ELR (cell line): ENCODE data around the gene TICRR.
A peak's percentile ranks its signal among the peaks of the same experiment; 100 is the strongest.

Experiments used
- DNase-seq: peaks from one replicate; pipeline ENCODE4 v3.0.0-alpha.2; 2015; ENCODE audit warnings: low read depth

The TICRR gene

DNA sequence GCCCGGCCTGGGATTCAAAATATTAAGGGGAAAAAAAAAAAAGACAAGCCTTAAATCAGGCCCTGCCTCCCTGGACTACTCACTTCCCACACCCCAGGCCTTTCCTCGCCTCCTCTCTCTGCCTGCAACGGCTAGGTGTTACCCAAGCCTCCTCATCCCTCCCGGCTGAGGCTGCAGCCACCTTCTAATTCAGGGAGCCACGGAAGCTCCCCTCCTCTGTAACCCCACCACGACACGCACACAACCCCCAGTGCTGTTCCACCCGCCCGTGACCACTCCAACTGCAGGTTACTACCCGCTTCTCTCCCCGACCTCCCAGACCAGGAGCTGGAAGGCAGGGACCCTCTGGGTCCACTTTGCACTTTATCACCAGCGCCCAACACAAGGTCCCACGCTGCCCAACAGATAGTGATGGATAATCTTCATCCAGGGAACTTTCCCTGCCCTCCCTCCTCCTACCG lies 79.1 kb downstream of the TICRR start:
- DNase-seq, result peak; percentile 86

DNA sequence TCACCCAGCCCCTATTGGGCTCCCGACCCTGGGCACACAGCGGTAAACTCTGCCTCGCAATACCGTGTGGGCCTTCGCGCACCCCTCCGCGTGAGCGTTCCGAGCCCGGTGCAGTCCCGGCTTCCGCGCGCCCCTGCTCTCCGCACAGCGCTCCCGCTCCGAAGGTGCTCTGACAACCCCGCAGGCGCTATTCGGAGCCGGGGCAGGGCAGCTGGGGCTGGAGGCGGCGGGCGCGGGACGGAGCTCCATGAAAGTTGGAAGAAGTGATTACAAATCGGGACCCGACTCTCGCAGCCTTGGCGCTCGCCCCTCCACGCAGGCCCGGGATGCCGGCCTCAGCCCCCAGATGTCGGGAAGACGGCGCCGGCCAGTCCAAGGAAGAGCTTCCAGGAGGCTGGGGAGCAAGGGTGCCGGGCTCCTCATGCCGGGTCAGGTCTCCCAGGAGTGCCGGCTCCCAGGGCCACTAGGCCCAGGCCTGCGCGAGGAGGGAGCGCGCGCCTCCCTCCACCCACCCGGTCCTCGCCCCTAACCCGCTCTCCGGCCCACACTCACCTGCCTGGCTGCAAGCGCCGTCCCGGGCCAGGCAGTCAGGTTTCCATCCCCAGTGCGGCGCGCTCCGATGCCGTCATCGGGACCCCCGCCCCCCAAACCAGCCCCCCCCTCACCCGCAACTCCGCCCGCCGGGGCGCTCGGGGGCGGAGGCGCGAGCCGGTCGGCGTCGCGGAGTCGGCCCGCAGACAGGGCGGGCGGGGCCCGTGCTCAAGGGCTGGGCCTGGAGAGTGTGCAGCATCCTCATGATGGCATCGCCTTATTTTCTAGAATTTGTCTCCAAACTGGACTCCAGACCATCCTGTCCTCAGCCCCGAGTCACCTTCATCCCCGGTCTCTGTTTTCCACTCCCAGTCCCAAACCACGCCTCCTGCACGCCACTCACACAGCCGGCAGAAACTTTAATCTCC lies 79.9 kb downstream of the TICRR start, which contains the start of gene KIF7:
Gene KIF7 (minus strand): TSS at position 621 of the 959 bp plus-strand sequence. CDS start 2,537 bp downstream, outside the sequence.
- DNase-seq, result peak; percentile 72

DNA sequence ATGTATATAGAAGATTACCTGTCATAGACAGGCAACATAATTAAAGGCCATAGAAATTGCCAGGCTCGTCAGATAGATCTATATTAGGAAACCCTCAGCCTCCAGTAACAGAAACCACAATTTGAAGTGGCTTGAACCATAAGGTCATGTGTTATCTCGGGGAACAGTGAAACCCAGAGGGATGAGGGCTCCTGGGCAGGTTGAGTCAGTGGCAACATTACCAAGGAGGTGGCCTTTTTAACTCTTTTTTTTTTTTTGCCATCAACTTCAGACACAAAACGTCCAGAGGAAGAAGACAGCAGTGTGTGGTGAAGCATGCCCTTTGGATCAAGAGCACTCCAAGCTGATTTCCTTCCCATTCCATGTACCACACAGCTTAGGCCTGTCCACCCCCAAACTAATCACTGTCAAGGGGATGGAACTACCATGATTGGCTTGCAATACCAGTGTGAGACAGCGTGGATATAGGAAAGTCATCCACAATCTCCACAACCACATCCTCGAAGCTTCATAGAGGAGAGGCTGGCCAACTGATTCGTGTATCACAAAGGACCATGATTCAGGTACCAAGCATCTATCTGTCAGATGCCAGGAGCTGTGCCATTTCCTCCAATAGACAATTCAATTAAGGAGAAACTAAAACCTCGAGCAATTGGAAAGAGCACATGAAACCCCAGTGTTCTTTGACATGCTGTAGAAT lies 81.0 kb downstream of the TICRR start:
- DNase-seq, result peak; percentile 80

DNA sequence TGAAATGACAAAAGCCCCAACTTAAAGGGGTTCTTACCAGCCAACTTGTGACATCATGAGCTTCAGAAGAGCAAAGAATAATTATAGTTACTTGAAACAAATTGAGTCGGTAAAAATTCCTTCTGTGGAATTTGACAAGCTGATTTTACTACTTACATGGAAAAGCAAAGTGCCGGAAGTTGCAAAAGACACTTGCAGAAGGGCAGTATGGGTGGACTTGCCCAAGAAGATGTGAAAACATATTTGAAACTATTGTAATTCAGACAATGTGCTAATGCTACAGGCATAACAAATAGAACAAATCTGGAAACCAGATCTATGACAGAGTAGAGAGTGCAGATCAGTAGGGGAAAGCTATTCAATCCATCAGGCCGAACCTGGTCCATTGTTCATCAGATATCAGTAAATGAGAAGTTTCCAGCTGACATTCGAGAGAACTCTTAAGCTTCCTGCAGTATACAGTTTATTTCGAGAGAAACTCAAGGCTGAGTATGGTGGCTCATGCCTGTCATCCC lies 82.5 kb downstream of the TICRR start:
- DNase-seq, result no peak

DNA sequence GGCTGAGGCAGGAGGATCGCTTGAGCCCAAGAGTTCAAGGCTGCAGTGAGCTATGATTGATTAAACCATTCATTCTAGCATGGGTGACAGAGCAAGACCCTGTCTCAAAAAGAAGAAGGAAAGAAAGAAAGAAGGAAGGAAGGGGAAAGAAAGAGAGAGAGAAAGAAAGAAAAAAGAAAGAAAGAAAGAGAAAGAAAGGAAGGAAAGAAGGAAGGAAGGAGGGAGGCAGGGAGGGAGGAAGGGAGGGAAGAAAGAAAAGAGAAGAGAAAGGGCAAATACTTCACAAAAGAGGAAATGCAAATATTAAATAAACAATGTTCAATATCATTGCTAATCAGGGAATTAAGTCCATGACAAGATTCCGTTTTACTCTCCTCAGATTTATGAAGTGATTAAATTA lies 84.0 kb downstream of the TICRR start:
- DNase-seq, result no peak

DNA sequence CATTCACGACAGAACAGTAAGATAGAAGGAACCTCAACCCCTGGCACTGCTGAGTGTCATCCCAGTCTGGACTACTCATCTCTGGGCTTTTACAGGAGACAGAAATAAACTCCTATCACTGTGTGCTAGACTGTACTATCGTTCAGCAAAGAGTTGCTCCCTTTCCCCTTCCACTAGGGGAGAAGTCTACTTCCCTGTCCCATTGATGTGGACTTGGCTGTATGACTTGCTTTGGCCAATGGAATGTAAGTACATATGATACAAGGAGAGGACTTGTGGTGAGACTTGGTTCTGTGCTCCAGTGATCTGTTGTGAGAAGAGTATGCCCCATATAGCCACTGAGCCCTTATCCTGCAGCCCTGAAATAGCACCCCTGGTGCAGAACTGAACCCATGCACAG lies 85.3 kb downstream of the TICRR start:
- no peak for DNase-seq

GRCh38 chr15:89662893-89663626 lies 87.8 kb downstream of the TICRR start:
- DNase-seq, result peak; percentile 95

GRCh38 chr15:89664441-89665350 lies 89.4 kb downstream of the TICRR start:
- DNase-seq, result peak; percentile 22

- peak; percentile 75 for DNase-seq
These were observed 90.3 kb downstream of the TICRR start for GRCh38 chr15:89665449-89666181.

GRCh38 chr15:89666184-89666857 lies 91.1 kb downstream of the TICRR start:
- DNase-seq, result no peak

GRCh38 chr15:89666858-89667705 lies 91.8 kb downstream of the TICRR start:
- no peak for DNase-seq

- DNase-seq, result no peak
These were observed 92.4 kb downstream of the TICRR start for GRCh38 chr15:89667706-89667960.

DNA sequence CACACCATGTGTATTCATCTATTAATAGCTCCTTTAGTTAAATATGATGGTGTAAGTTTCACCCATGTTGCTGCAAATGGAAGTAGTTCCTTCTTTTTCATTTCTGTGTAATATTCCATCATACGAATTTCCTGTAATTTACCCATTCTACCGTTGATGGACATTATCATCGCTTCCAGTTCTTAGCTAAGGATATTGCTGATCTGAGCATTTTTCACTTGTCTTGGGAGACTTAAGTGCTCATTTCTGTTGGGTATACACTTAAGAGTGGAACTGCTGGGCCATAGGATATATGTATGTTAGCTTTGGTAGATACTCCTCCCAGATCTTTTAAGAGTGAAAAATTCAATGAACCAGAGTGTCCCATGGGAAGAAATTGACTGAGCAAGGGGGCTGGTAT lies 92.9 kb downstream of the TICRR start:
- DNase-seq, result no peak

GRCh38 chr15:89669309-89669865 lies 94.1 kb downstream of the TICRR start:
- no peak for DNase-seq

GRCh38 chr15:89669941-89670340 lies 94.7 kb downstream of the TICRR start:
- no peak for DNase-seq

DNA sequence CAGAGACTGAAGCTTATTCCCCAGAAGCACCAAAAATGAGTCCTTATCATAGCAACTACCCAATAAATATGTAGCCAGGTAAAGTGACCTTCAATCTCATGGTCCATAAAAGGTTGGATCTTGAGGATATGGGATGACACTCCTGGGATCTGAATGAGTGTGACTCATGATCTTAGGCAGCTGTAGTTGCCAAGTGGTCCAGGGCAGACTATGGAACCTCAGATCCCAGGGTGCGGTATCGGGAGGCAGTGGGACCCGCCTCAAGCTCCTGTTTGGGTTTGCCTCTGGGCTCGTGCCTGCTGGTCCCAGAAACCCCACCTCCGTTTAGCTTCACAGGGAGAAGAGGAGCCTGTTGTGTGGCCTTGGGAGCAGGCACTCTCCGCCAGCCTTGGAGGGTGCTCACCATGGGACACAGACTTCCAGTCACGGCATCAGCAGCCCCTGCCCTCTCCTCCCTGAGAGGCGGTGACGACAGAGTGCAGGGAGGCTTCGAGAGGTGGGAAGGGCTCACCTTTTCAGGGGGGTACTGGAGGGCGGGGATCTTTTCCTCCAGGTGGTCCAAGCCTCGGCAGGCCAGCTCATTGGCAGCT lies 95.8 kb downstream of the TICRR start:
- DNase-seq, result no peak

GRCh38 chr15:89671687-89672086 lies 96.4 kb downstream of the TICRR start:
- DNase-seq, result no peak
